ENCODE results near the gene DAZAP1.
"Not testable (repeated sequence)": the region's sequence is repeated elsewhere in the genome, so short reads cannot be mapped to it uniquely, and the experiment has no call there.

Gene DAZAP1

DNA sequence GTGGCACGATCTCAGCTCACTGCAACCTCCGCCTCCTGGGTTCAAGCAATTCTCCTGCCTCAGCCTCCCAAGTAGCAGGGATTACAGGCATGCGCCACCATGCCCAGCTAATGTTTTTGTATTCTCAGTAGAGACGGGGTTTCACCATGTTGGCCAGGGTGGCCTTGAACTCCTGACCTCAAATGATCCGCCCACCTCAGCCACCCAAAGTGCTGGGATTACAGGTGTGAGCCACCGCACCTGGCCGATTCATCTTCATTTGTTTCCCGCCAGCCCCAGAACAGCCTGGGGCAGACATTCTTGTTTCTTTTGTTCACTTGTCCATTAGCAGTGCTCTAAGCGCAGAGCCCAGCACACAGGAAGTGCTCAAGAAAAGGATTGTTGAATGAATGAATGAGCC, 69.7 kb downstream of the DAZAP1 start:
- H3K9ac ChIP-seq (ENCODE audit: low read length); H3K4me3 ChIP-seq (ENCODE audit: low read length); H3K4me1 ChIP-seq (ENCODE audit: control insufficient read depth, insufficient read depth, low read length); H3K36me3 ChIP-seq (ENCODE audit: control insufficient read depth, insufficient read depth, low read length); H3K9me3 ChIP-seq (ENCODE audit: control insufficient read depth, low read length): not testable (repeated sequence)
- peaks cover 18% of the 10 kb centered on the region for H3K27me3 ChIP-seq (ENCODE audit: control insufficient read depth, insufficient read depth, low read length)

DNA sequence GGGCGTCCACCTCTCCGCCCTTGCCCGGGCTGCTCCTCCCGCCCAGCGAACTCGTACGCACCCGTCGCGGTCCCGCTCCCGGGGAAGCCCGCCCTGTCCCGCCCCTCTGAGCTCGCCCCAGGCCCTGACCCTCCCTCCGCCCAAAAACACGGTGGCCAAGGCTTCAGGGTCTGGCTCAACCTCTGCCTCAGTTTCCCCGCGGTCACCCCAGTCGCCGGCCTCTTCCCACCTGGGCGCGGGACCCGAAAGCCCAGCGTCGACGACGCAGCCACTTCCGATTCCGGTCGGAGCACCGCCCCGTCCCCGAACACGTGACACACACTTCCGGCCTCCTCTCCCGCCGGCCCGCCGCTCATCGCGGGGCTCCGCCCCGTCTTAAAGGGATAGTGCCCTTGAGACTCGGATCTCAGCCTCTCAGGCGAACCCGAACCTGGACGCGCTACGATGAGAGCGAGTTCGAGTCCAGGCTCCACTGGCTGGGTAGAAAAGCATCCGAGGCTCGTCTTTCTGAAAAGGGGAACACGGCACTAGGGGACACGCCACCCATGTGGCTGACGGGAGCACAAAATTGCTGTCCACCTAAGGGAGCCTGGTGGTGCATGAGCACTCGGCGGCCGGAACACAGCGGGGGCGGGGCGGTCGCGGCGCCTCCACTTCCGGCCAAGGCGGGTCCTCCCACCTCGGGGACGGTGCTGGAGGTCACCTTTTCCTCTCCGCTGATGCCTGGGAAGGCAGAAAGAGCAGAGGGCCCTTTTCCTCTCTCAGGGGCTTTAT, 71.7 kb downstream of the DAZAP1 start, which contains the start of gene C19orf25:
C19orf25 (minus strand) TSS at position 282 of the 774 bp plus-strand sequence. CDS start 312 bp downstream, outside the sequence.
- H3K27me3 ChIP-seq (ENCODE audit: control insufficient read depth, insufficient read depth, low read length), result no peaks in the 10 kb centered on the region
- peak within 1 kb of the TSS; percentile 34 for H3K4me3 ChIP-seq (ENCODE audit: low read length)
- no peaks in the 10 kb centered on the region for H3K4me1 ChIP-seq (ENCODE audit: control insufficient read depth, insufficient read depth, low read length)
- H3K9me3 ChIP-seq (ENCODE audit: control insufficient read depth, low read length), result no peaks in the 10 kb centered on the region
- peak within 1 kb of the TSS; percentile 82 for H3K9ac ChIP-seq (ENCODE audit: low read length)
- no peaks in the 10 kb centered on the region for H3K36me3 ChIP-seq (ENCODE audit: control insufficient read depth, insufficient read depth, low read length)

DNA sequence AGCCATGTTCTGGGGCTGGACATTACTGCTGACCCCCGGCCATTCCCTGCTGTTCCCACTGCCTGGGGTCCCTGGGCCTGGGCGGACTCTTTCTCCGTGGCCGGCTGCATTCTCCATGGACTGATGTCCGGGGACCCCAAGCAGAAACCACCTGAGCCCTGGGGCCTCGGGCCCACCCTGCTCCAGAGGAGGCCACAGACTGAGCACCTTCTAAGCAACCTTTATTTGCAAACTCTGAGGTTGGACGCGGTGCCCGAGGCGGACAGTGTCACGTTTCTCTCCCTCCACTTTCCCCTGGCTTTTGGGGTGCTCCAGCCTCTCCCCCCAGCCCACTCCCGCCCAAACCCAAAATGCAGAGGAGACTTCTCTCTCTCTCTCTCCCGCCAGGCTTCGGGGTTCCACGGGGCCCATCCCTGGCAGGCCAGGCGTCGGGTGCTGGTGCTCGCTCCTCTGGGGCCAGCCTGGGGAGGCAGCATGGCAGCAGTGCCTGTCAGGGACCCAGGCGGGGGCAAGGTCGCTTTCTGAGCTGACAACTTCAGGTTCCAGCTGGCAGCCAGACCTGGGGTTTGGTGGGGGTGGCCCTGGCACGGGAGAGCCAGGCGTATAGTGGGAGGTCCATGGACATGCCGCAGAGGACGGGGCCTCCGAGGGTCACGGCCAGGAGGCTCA, 74.0 kb downstream of the DAZAP1 start:
- Histone ChIP-seq H3K9ac (ENCODE audit: low read length) (no peak overlapping the region), H3K4me1 (ENCODE audit: control insufficient read depth, insufficient read depth, low read length) (no peaks in the 10 kb centered on the region), H3K9me3 (ENCODE audit: control insufficient read depth, low read length) (no peaks in the 10 kb centered on the region), H3K27me3 (ENCODE audit: control insufficient read depth, insufficient read depth, low read length) (no peaks in the 10 kb centered on the region), H3K4me3 (ENCODE audit: low read length) (no peak overlapping the region), H3K36me3 (ENCODE audit: control insufficient read depth, insufficient read depth, low read length) (no peaks in the 10 kb centered on the region)

DNA sequence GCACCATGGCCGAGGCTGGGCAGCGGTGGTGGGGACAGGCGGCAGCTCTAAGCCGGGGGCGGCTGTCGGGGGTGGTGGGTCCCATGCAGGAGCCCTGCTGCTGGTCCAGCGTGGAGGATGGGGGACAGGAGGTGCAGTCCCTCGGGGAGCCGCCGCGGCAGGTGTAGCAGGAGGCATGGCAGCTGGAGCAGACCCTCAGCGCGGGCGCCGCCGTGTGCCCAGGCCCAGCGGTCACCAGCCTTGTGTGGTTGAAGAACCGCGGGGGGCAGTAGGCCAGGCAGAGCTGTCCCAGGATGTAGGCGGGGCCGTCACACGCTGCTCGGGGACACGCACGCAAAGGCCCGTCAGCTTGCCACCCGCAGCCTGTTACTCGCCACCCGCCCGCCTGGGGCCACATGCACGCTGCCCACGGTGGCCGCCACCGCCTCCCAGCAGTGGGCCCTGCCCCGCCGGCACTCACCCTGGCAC, 74.5 kb downstream of the DAZAP1 start:
- Histone ChIP-seq H3K27me3 (ENCODE audit: control insufficient read depth, insufficient read depth, low read length) (no peaks in the 10 kb centered on the region), H3K4me3 (ENCODE audit: low read length) (no peak overlapping the region), H3K4me1 (ENCODE audit: control insufficient read depth, insufficient read depth, low read length) (no peaks in the 10 kb centered on the region), H3K36me3 (ENCODE audit: control insufficient read depth, insufficient read depth, low read length) (no peaks in the 10 kb centered on the region), H3K9ac (ENCODE audit: low read length) (no peak overlapping the region), H3K9me3 (ENCODE audit: control insufficient read depth, low read length) (no peaks in the 10 kb centered on the region)

DNA sequence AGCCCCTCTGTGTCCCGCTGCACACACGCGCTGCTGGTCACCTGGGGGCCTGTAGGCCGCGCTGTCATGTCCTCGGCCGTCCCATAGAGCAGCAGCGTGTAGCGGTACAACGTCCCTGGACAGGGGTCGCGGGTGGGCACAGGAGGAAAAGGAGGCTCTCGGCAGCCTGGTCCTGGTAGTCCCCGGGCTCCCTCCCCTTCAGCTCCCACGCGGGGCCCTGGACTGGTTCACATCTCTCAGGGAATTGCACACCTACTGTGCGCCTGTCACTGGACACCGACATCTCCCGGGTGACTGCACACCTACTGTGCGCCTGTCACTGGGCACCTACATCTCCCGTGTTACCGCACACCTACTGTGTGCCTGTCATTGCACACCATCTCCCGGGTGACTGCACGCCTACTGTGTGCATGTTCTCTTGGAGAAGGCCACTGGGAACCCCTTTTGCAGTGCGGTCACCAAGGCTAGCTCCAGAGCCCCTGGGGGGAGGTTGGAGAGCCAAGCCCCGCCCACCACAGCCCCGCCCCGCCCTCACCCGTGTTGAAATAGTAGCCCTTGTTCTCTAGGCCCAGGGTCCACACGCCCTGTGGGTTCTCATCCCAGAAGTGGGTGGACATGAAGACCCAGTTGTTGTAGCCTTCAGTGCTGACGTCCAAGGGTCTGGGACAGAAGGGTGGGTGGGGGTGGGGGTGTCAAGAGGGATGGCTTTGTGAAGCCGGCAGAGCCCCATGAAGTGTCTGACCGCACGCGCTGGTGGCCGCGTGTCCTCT, 75.2 kb downstream of the DAZAP1 start:
- no peak overlapping the region for H3K9ac ChIP-seq (ENCODE audit: low read length)
- no peaks in the 10 kb centered on the region for H3K4me1 ChIP-seq (ENCODE audit: control insufficient read depth, insufficient read depth, low read length)
- no peaks in the 10 kb centered on the region for H3K9me3 ChIP-seq (ENCODE audit: control insufficient read depth, low read length)
- H3K36me3 ChIP-seq (ENCODE audit: control insufficient read depth, insufficient read depth, low read length), result no peaks in the 10 kb centered on the region
- H3K27me3 ChIP-seq (ENCODE audit: control insufficient read depth, insufficient read depth, low read length), result no peaks in the 10 kb centered on the region
- H3K4me3 ChIP-seq (ENCODE audit: low read length), result no peak overlapping the region

DNA sequence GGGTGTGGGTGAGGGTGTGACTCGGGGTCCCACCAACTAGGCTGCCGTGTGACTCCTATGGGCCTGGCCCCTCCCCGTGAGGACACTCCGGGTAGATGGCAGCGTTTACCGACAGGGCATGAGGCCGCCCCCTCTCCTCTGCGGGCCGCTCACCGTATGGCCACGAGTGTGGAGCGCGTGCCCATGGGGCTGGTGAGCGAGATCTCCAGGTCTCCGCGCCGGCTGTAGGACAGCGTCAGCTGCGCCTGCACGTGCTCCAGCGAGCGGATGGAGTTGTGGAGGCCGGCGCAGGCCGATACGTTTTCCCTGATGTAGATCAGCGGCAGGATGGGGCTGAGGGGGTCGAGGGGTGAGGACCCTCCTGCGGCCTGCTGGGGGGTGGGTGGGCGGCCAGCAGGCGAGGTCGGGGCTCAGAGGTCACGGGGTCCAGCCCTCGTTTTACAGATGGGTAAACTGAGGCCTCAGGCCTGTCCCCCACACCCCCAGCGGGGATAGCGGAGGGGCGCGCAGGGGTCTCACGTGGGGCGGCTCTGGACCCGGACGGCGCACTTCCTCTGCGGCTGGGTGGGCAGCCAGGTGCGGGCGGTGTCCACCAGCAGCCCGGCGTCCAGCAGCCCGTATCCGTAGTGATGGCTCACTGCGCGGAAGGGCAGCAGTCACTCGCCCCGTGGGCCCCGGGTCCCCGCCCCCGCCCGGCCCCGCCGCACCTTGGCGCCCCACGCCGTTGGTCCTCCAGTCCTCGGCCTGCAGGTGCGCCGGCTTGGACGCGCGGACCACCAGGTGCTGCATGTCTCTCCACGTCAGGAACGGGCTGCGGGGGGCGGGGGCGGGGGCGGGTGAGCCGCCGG, 76.0 kb downstream of the DAZAP1 start:
- H3K9me3 ChIP-seq (ENCODE audit: control insufficient read depth, low read length), result no peaks in the 10 kb centered on the region
- no peak overlapping the region for H3K9ac ChIP-seq (ENCODE audit: low read length)
- no peaks in the 10 kb centered on the region for H3K4me1 ChIP-seq (ENCODE audit: control insufficient read depth, insufficient read depth, low read length)
- H3K4me3 ChIP-seq (ENCODE audit: low read length), result no peak overlapping the region
- H3K27me3 ChIP-seq (ENCODE audit: control insufficient read depth, insufficient read depth, low read length), result no peaks in the 10 kb centered on the region
- H3K36me3 ChIP-seq (ENCODE audit: control insufficient read depth, insufficient read depth, low read length), result no peaks in the 10 kb centered on the region

DNA sequence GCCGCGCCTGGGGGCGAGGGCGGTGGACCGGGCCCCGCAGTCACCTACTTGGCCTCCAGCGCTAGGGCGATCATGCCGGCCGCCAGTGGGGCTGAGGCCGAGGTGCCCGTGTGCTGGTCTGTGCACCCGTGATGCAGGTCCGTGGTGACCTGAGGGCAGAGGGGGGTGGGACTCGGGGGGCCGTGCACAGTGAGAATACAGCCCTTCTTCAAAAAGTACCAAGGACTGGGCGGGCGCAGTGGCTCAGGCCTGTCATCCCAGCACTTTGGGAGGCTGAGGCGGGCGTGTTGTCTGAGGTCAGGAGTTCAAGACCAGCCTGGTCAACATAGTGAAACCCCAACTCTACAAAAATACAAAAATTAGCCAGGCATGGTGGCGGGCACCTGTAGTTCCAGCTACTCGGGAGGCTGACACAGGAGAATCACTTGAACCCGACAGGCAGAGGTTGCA, 76.6 kb downstream of the DAZAP1 start:
- H3K36me3 ChIP-seq (ENCODE audit: control insufficient read depth, insufficient read depth, low read length), result no peaks in the 10 kb centered on the region
- no peaks in the 10 kb centered on the region for H3K9me3 ChIP-seq (ENCODE audit: control insufficient read depth, low read length)
- H3K4me3 ChIP-seq (ENCODE audit: low read length), result no peak overlapping the region
- no peaks in the 10 kb centered on the region for H3K27me3 ChIP-seq (ENCODE audit: control insufficient read depth, insufficient read depth, low read length)
- no peak overlapping the region for H3K9ac ChIP-seq (ENCODE audit: low read length)
- H3K4me1 ChIP-seq (ENCODE audit: control insufficient read depth, insufficient read depth, low read length), result no peaks in the 10 kb centered on the region
